RKO (cell line): Measurements from ENCODE around the gene ZHX3.
A peak's percentile ranks its signal among the peaks of the same experiment; 100 is the strongest.

ENCODE experiments used
- DNase-seq: peaks from one replicate; pipeline ENCODE4 v3.0.0-alpha.2; 2016; ENCODE audit warnings: low spot score

The ZHX3 gene

GRCh38 chr20:41222703-41223102, 94.8 kb downstream of the ZHX3 start:
- no peak for DNase-seq

DNA sequence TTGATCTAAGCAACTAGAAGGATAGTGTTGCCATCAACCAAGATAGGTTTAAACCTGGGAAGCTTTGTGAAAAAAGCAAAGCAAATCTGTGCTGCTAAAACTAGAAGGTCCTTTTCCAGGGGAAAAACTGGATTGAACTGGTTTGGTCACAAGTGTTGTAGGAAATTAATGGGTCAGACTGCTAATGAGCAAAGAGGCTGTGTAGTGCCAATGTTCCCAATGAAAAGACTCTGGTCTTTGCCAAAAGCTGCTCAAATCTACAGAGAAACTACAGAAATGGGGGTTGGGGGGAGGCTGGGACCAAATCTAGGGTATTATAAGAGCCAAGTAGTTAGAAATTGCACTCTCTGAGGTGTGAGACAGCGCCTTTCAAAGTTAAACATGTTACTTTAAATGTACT, 95.2 kb downstream of the ZHX3 start:
- no peak for DNase-seq

GRCh38 chr20:41221614-41222218, 95.8 kb downstream of the ZHX3 start:
- no peak for DNase-seq

DNA sequence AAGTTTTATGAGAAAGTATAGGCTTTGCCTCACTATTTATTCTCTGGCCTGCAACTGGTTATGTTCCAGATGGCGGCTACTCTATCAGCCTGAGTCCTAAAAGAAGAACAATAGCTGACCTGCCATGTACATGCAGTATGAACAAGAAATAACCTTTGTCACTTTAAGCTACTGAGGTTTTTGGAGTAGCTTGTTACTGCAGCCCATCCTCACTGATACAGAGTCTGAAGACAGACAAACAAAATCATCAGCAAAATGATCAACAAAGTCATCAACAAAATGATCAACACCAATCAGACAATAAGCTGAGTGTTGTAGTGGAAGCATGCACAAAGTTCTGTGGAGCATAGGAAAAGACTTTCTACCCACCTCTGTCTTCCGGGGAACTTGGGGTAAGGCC, 97.7 kb downstream of the ZHX3 start:
- no peak for DNase-seq

GRCh38 chr20:41218466-41218865, 99.1 kb downstream of the ZHX3 start:
- no peak for DNase-seq

DNA sequence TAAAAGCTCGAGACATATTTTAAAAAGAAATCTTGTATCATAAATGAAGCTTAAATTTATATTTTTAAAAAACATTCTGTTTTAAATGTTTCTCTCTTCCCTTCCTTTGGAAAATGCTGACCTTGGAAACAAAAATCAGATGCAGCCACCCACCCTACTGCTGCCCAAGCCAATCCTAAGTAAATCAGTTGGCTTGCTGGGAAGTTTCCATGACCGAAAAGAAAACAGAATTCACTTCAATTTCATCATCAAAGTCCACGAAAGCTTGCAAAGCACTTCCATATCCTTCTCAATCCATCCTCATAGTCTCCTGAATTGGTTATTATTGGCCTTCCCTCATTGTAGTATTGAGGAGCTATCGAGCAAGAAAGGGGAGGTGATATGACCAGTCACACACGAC, 100.1 kb downstream of the ZHX3 start:
- no peak for DNase-seq

GRCh38 chr20:41214666-41215065, 102.9 kb downstream of the ZHX3 start:
- DNase-seq = no peak

DNA sequence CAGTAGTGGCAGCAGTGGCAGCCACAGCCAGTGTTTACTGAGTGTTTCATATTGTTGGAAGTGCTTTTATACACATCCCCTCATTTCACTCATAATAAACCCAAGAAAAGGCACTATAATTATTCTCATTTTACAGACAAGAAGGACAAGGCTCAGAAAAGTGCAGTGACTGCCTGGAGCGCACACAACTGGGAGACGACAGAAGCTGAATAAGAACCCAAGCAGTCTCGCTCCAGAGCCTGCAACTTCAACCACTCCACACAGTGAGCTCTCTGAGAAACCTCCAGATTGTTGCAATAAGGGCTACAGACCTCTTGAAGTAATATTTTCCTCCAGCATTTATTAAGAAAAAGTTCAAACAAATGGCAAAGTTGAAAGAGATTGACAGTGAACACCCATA, 103.3 kb downstream of the ZHX3 start:
- no peak for DNase-seq

- DNase-seq = peak; percentile 24
These were observed 104.2 kb downstream of the ZHX3 start for GRCh38 chr20:41213150-41213820.

DNA sequence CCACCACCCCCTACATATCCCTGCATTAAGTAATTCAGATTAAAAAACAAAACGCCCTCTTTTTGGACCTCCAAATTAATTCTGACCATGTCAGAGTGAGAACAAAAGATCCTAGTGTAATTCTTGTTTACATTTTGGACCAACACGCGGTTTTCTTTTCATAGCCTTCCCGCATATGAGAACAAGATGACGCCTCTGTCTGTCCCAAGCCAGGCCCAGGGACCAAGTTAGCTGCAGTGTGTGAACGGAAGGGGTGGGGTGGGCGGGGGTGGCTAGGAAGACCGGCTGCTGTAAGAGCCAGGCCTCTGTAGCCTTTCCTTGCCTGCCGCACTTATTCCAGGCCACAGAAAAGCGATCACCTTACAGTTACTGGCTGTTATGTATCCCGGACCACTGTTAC, 112.2 kb downstream of the ZHX3 start:
- no peak for DNase-seq

GRCh38 chr20:41204304-41205265, 112.9 kb downstream of the ZHX3 start:
- no peak for DNase-seq

DNA sequence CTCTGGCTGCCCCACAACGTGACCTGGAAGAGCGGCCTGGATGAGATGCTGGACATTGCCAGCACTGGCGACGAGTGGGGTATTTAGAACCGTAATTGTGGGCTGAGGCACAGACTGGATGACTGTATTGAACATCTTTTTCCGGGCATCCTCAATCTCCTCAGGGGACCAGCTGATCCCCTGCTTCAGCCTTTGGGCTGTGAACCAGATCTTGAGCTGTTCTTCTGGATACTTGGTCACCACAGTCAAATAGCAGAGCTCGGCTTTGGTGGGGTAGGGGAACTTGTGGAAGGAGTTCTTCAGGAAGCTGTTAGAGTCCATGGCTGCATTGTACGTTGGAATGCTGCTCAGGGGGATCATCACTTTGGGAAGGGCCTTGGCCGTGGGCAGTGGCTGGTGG, 113.9 kb downstream of the ZHX3 start:
- DNase-seq = no peak

- no peak for DNase-seq
These were observed 115.1 kb downstream of the ZHX3 start for GRCh38 chr20:41202426-41202825.

- DNase-seq = no peak
These were observed 115.8 kb downstream of the ZHX3 start for GRCh38 chr20:41201760-41202159.

- no peak for DNase-seq
These were observed 116.9 kb downstream of the ZHX3 start for GRCh38 chr20:41200446-41201202.

- DNase-seq = no peak
These were observed 119.1 kb downstream of the ZHX3 start for GRCh38 chr20:41198443-41198842.

GRCh38 chr20:41196653-41197225, 120.8 kb downstream of the ZHX3 start:
- DNase-seq = no peak

- no peak for DNase-seq
These were observed 125.0 kb downstream of the ZHX3 start for GRCh38 chr20:41192575-41192974.

DNA sequence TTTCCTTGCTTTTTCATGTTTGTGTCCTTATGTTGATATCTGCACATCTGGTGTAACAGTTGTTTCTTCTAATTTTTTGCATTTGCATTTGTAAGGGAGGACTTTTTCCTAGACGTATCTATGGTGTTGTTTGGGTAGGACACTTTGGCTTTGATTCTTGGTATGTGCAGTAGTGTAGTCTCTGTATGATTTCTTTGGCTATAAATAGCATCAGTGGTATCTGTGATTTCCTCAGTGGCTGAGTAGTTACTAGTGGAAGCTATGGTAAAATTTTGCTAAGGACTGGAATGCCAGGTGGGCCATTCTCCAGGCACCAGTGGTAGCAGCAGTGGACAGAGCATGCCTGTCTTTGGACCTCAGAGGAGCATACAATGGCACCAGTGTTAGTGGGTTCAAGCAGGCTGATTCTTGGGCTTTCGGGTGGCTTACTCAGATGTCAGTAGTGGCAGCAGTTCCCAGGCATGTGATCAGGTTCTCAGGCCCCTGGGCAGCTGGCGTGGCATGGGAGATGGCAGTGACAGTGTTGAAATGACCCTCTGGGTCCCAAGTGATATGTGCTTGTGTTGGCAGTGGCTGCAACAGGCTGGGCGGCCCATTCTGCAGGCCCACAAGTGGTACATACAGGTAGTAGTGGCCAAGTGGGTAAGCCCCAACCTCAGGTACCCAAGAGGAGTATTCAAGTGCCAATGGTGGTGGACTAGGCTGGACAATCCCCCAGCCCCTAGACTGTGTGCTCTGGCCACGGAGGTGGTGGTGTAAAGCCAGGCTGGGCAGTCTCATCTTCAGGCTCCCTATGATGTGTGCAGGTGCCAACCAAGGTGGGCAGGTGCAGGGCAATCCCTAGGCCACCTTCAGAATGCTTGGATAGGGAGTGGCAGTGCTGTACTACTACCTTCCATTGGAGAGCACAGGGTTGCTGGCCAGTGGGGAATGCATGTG, 125.7 kb downstream of the ZHX3 start:
- no peak for DNase-seq

- no peak for DNase-seq
These were observed 129.9 kb downstream of the ZHX3 start for GRCh38 chr20:41187668-41188067.
